ENCODE measurements around the gene FBXO36. TPM values are rescaled to one million over a fixed set of nuclear protein-coding genes. Genes with fewer than 3 reads are reported as not detected.
A peak's percentile ranks its signal among the peaks of the same experiment; 100 is the strongest.

FBXO36 gene
- total and polyA plus RNA-seq, 10 of the 15 experiments (the other 5 are each of a cell fraction or from before 2014, with no cell fraction given): 0.79 to 2.7 (median 1.3) TPM

DNA sequence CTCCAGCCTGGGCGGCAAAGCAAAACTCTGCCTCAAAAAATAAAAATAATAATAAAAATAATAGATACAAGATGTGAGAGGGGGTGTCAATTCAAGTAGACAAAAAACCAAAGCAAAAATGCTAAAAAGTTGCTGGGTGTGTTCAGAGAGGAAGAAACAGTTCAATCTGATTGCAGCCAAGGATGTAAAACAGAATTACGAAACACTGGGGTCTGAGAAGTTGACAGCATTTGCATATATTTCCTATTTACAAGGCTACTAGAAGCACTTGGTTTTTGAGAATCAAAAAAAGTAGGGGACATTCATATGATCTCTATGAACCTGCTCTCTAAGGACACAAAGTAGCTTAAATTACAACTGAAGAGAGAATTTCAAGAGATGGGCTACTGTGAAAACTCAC, 8.1 kb upstream of the FBXO36 start:
- H3K4me1 ChIP-seq (ENCODE audit: control insufficient read depth, insufficient read depth, low read length): peaks cover 41% of the 10 kb centered on the region

DNA sequence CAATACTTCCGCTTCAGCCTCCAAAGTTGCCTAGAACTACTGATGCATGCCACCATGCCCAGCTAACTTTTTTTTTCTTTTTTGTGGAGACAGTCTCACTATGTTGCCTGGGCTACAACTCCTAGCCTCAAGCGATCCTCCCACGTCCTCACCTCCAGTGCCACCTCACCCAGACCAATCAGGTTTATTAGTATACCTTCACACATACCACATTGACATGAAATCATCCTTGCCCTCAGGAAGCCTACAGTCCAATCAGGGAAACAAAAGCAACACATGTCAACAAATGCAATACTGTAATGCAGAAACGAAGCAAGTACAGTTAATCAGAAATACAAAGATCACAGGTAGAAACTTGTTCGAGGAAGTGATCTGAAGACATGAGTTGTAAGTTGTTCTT, 4.5 kb upstream of the FBXO36 start:
- 88% methylated on average over 5 of the region's 5 CpGs for WGBS (ENCODE audit: insufficient coverage, insufficient replicate concordance, low lambda C conversion rate, missing lambda C conversion rate)
- H3K4me3 ChIP-seq: no peak overlapping the region
- H4K20me1 ChIP-seq (ENCODE audit: control insufficient read depth, insufficient read depth): peaks cover 2% of the 10 kb centered on the region; the same call in 1 of the 2 replicates
- no TSS peak for BruUV-seq (replicated peaks)
- FAIRE-seq: no peak
- H3K4me2 ChIP-seq (ENCODE audit: control insufficient read depth, insufficient read depth): 0 out of 2 replicates have a peak overlapping the region, but pooled peaks have one; percentile 2
- no peaks in the 10 kb centered on the region; the same call in 2 of the 3 replicates for H3K9me3 ChIP-seq (replicated peaks; ENCODE audit: control insufficient read depth, insufficient read depth, low read length)
- H3K9ac ChIP-seq (ENCODE audit: control insufficient read depth, insufficient read depth, low read length): no peak overlapping the region
- intact Hi-C loops (cut with micrococcal nuclease; ENCODE audit: unreplicated experiment) (no loop called here), in situ Hi-C loops (cut with MboI) (no loop called here)
- H3K4me1 ChIP-seq (ENCODE audit: control insufficient read depth, insufficient read depth, low read length): peaks cover 16% of the 10 kb centered on the region
- no peak overlapping the region for H2AFZ ChIP-seq (ENCODE audit: control insufficient read depth, low read depth, low read length)
- H3K79me2 ChIP-seq (ENCODE audit: control insufficient read depth, insufficient read depth, low read length): peaks cover 82% of the 10 kb centered on the region
- H3K27me3 ChIP-seq (replicated peaks in 1 of 2; ENCODE audit: control insufficient read depth in 2 of 2, insufficient read depth in 2 of 2, low read length in 1 of 2): no peaks in the 10 kb centered on the region
- no peak for ATAC-seq
- SMC1A ChIA-PET (ENCODE audit: uncharacterized antibody, unreplicated experiment): no interaction called here
- TF ChIP-seq EP300 (IDR thresholded peaks at IDR 0.05; ENCODE audit: borderline replicate concordance in 1 of 2, control insufficient read depth in 1 of 2, low read depth in 2 of 2, low read length in 2 of 2) (0 out of 4 replicates have a peak, but pooled peaks of 1 of the 2 experiments have one; percentile 7), RAD21 (IDR thresholded peaks at IDR 0.05; ENCODE audit: insufficient read depth, low read depth, low read length) (no peak)
- POLR2A ChIA-PET: no interaction called here
- RAD21 ChIA-PET (ENCODE audit: unreplicated experiment): no interaction called here
- peaks cover 2 to 6% of the 10 kb centered on the region in 2 experiments; a peak in 2 of 4 replicates for H3K36me3 ChIP-seq (ENCODE audit: control insufficient read depth in 2 of 2, insufficient read depth in 2 of 2, low read length in 1 of 2)
- CTCF ChIA-PET: no interaction called here
- H3K27ac ChIP-seq (ENCODE audit: control insufficient read depth, insufficient read depth): no peak overlapping the region
- no peak for DNase-seq (ENCODE audit: low read depth, low spot score)

More for the DNA sequence above, 8.1 kb upstream of the FBXO36 start:
- ChIA-PET POLR2A (no interaction called here), CTCF (interaction anchor here (0.6 to 6.1 kb wide), 3 partner anchors 9 to 133 kb away, joined by 3 to 107 read pairs (median 32); no protein-coding TSS in a partner anchor), RAD21 (ENCODE audit: unreplicated experiment) (no interaction called here), SMC1A (ENCODE audit: uncharacterized antibody, unreplicated experiment) (no interaction called here)
- no peak overlapping the region for H3K27ac ChIP-seq (ENCODE audit: control insufficient read depth, insufficient read depth)
- H3K36me3 ChIP-seq (ENCODE audit: control insufficient read depth in 2 of 2, insufficient read depth in 2 of 2, low read length in 1 of 2): peaks cover 2 to 8% of the 10 kb centered on the region in 2 experiments; a peak in 3 of 4 replicates
- FAIRE-seq (no peak), DNase-seq (ENCODE audit: low read depth, low spot score) (no peak), ATAC-seq (no peak)
- peak overlapping the region; percentile 14 for H3K4me2 ChIP-seq (ENCODE audit: control insufficient read depth, insufficient read depth)
- no TSS peak for BruUV-seq (replicated peaks)
- peaks cover 94% of the 10 kb centered on the region for H3K79me2 ChIP-seq (ENCODE audit: control insufficient read depth, insufficient read depth, low read length)
- in situ Hi-C loops (cut with MboI): no loop called here
- intact Hi-C loops (cut with micrococcal nuclease; ENCODE audit: unreplicated experiment): no loop called here
- TF ChIP-seq FOXM1 (IDR thresholded peaks at IDR 0.05; ENCODE audit: low read depth, low read length): no peak
- TF ChIP-seq ZBED1 (IDR thresholded peaks at IDR 0.05; ENCODE audit: borderline replicate concordance): no peak
- TF ChIP-seq POU2F2 (IDR thresholded peaks at IDR 0.05; ENCODE audit: borderline replicate concordance, low read depth, low read length): peak; percentile 39; the same call in 1 of the 3 replicates
- H3K9ac ChIP-seq (ENCODE audit: control insufficient read depth, insufficient read depth, low read length): no peak overlapping the region
- peaks cover 2% of the 10 kb centered on the region; the same call in 1 of the 2 replicates for H4K20me1 ChIP-seq (ENCODE audit: control insufficient read depth, insufficient read depth)
- no peaks in the 10 kb centered on the region; the same call in 2 of the 3 replicates for H3K9me3 ChIP-seq (replicated peaks; ENCODE audit: control insufficient read depth, insufficient read depth, low read length)
- 78% methylated on average over 2 of the region's 2 CpGs for WGBS (ENCODE audit: insufficient coverage, insufficient replicate concordance, low lambda C conversion rate, missing lambda C conversion rate)
- no peak overlapping the region for H3K4me3 ChIP-seq
- H3K27me3 ChIP-seq (replicated peaks in 1 of 2; ENCODE audit: control insufficient read depth in 2 of 2, insufficient read depth in 2 of 2, low read length in 1 of 2): no peaks in the 10 kb centered on the region
- H2AFZ ChIP-seq (ENCODE audit: control insufficient read depth, low read depth, low read length): no peak overlapping the region

All from GM12878 (cell line).